ENCODE data around the gene UBE2V1.

DNA sequence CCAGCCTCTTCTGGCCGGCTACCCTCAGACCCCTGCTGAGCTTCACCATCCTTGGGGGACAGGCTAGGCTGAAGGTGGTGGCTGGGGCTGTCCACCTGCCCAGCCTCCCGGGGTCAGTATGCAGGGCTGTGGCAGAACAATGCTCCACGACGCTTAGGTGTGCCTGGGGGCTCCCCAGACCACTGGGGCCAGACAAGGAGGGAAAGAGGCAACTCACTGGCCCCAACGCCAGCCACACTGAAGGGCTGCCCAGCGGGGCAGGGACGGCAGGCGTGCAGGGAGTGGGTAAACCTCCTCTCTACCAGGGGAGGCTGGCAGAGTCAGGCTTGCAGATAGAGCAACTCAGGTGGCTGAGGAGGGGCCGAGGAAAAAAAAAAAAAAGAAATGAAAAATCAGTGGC is 11.5 kb upstream of the UBE2V1 start:
- TF ChIP-seq, protein P1, sequence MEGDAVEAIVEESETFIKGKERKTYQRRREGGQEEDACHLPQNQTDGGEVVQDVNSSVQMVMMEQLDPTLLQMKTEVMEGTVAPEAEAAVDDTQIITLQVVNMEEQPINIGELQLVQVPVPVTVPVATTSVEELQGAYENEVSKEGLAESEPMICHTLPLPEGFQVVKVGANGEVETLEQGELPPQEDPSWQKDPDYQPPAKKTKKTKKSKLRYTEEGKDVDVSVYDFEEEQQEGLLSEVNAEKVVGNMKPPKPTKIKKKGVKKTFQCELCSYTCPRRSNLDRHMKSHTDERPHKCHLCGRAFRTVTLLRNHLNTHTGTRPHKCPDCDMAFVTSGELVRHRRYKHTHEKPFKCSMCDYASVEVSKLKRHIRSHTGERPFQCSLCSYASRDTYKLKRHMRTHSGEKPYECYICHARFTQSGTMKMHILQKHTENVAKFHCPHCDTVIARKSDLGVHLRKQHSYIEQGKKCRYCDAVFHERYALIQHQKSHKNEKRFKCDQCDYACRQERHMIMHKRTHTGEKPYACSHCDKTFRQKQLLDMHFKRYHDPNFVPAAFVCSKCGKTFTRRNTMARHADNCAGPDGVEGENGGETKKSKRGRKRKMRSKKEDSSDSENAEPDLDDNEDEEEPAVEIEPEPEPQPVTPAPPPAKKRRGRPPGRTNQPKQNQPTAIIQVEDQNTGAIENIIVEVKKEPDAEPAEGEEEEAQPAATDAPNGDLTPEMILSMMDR (IDR thresholded peaks at IDR 0.05; ENCODE audit: extremely low read depth in 1 of 2, insufficient read depth in 1 of 2, low read depth in 1 of 2, low read length in 2 of 2) = no peak
- TF ChIP-seq EZH2 (IDR thresholded peaks at IDR 0.05; ENCODE audit: borderline replicate concordance, low read depth, low read length, severe bottlenecking) (no peak), POLR2A (IDR thresholded peaks at IDR 0.05; ENCODE audit: low read depth, low read length) (no peak)

Data from endothelial cell of umbilical vein (primary cell).